AG04450 (cell line): Measurements from ENCODE around the gene FLCN. TPM values are rescaled to one million over a fixed set of nuclear protein-coding genes. Genes with fewer than 3 reads are reported as not detected.

Source experiments
- CTCF ChIA-PET: fragments of 300-600, 350-600 bp; formaldehyde crosslinking; extraction: SDS; loops from one replicate; lab custom pipeline; 2022; ENCODE audit warnings: antibody characterized with exemption, inconsistent platforms; lab: Charles Lee
- POLR2A ChIA-PET: fragments of 350-600 bp; formaldehyde crosslinking; extraction: SDS; loops from one replicate; lab custom pipeline; 2021; ENCODE audit warnings: antibody characterized with exemption, inconsistent platforms; lab: Yijun Ruan, JAX
- DNase-seq: peaks from one replicate; pipeline ENCODE4 v3.0.0-alpha.2; 2011; ENCODE audit warnings: low read depth, low spot score
- H3K27ac ChIP-seq: one replicate; pipeline ENCODE4 v1.5.1; 2012; ENCODE audit warnings: low read depth, low read length, control low read depth
- H3K27me3 ChIP-seq: one replicate; pipeline ENCODE4 v1.6.0; 2012; ENCODE audit warnings: low read length; ENCODE audit not compliant: control insufficient read depth, insufficient read depth
- H3K4me3 ChIP-seq: 2 replicates; pipeline ENCODE4 v1.5.1; 2011; ENCODE audit warnings: mild to moderate bottlenecking, low read depth, low read length, control low read depth
- H3K9me3 ChIP-seq: 2 replicates; pipeline ENCODE4 v1.5.1; 2012; ENCODE audit warnings: low read length; ENCODE audit not compliant: control insufficient read depth, insufficient read depth
- CTCF ChIP-seq: IDR thresholded peaks from 2 replicates; pipeline ENCODE4 v1.5.1; 2011; ENCODE audit warnings: low read depth, low read length, control low read depth, inconsistent platforms
- polyA plus RNA-seq: library from polyadenylated mRNA; depleted of rRNA; stranded (reverse); fragments of >200 nt; gene quantifications from 2 replicates; pipeline ENCODE4 v1.2.3, GENCODE V29; 2011

The FLCN gene
- polyA plus RNA-seq, 1 experiment: 13.7 TPM

- ChIA-PET POLR2A (no interaction called here), CTCF (no interaction called here)
- Histone ChIP-seq H3K9me3 (no peaks in the 10 kb centered on the region; the same call in 1 of the 2 replicates), H3K27me3 (no peaks in the 10 kb centered on the region), H3K4me3 (no peak overlapping the region), H3K27ac (no peak overlapping the region)
- no peak for DNase-seq
- TF ChIP-seq CTCF: no peak
These were observed 53.2 kb downstream of the FLCN start for GRCh38 chr17:17183744-17184143.

DNA sequence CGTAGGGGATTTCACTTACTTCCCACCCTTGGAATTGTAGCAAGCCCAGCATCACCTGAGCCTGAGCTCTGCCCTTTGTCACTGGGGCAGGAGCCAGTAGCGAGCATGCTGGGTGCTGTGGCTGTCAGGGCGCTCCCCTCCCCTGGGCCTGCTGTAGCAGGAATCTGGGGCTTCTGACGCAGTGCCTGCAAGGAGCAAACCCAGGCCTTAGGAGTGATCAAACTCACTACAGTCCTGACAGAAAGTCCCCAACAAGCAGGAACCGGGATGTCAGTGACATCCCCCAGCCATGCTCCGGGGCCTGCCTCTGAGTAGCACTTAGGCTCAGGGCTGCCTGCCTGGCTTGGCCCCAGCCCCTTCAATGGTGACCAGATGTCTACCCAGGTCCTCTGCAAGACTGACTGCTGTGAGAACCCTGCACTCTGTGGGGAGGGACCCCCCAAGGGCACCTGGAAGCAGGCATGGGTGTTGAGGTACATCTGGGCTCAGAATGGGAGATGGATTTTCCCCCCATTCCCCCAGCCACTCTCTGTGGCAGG, 54.3 kb downstream of the FLCN start:
- ChIA-PET CTCF (no interaction called here), POLR2A (interaction anchor here (0.5 kb wide), 1 partner anchor 1032 kb away, joined by 7 read pairs; no protein-coding TSS in a partner anchor)
- H3K27ac ChIP-seq: peak overlapping the region; percentile 11
- no peak overlapping the region for H3K4me3 ChIP-seq
- no peaks in the 10 kb centered on the region; the same call in 1 of the 2 replicates for H3K9me3 ChIP-seq
- DNase-seq: no peak
- H3K27me3 ChIP-seq: no peaks in the 10 kb centered on the region
- TF ChIP-seq CTCF: no peak

- H3K27me3 ChIP-seq: no peaks in the 10 kb centered on the region
- H3K27ac ChIP-seq: no peak overlapping the region
- no peak for DNase-seq
- no peak for TF ChIP-seq CTCF
- POLR2A ChIA-PET: no interaction called here
- CTCF ChIA-PET: no interaction called here
- H3K9me3 ChIP-seq: no peaks in the 10 kb centered on the region; the same call in 1 of the 2 replicates
- no peak overlapping the region for H3K4me3 ChIP-seq
These were observed 55.0 kb downstream of the FLCN start for GRCh38 chr17:17181666-17182597.

DNA sequence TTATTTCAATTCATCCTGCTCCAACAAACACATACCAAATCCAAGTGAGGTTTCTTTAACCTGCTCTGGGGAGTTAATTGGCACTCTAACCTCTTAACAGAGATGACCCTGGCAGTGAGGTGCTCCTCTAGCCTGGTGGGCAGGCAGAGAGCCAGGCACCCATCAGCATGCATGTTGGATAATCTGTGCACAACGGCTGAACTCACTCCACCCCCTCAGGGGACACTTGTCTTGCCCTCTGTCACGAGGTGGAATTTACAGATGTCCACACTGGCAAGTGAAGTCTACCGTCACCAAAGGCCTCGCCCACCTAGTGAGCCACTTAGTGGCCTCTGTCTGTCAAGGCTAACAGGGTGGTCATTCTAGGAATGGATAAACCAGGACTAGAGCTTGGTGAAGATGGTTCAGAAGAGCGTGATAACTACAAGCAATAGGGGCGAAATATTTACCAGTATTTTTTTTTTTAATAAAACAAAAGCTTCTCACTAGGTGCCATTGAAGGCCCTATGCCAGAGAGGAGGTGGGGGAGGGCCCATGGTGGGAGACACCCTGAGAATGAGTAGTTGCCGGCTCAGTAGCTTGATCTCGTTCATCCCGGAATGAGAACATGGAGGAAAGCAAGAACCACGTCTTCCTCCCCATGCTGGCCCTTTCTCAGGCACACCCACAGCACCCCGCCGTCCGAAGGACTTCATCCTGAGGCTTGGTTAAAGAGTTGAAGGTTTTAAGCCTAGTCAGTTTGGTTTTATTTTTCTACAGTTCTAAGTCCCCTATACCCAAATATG, 56.0 kb downstream of the FLCN start:
- CTCF ChIA-PET: no interaction called here
- TF ChIP-seq CTCF: no peak
- POLR2A ChIA-PET: no interaction called here
- H3K27me3 ChIP-seq: no peaks in the 10 kb centered on the region
- H3K4me3 ChIP-seq: no peak overlapping the region
- H3K27ac ChIP-seq: no peak overlapping the region
- H3K9me3 ChIP-seq: no peaks in the 10 kb centered on the region; the same call in 1 of the 2 replicates
- no peak for DNase-seq
